ENCODE data around the gene ISOC2.

DNA sequence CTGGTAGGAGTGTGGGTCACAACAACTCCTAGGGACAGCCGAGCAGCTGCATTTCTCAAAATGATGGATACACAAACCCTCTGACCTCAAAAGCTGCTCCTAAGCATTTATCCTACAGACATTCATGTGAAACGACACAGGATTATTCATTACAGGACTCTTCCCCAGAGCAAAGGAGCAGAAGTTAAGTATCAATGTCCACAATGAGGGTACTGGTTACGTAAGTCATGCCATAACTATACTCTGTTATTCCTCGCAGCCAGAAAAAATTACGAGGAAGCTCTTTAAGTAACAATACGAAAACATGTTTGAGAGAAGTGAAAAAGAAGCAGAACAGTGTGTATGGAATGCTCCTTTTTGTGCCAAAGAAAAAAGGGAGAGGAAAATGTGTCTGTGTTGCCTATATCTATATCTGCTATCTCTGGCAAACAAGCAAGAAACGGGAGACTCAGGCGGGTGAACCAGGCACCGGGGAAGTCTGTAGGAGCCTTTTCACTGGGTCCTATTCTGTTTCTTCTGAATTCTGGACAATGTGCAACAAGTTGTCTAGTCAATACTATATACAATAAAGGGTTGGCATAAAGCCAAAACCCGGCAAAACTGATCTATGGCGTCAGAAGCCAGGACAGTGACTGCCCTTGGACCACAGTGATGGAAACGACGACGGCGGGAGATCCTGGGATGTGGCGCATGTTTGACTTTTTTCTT, 1.3 kb downstream of the ISOC2 start:
- TF ChIP-seq, protein P1, sequence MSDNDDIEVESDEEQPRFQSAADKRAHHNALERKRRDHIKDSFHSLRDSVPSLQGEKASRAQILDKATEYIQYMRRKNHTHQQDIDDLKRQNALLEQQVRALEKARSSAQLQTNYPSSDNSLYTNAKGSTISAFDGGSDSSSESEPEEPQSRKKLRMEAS (IDR thresholded peaks at IDR 0.05; ENCODE audit: insufficient read depth, insufficient read length) = no peak
- TF ChIP-seq, protein P2, sequence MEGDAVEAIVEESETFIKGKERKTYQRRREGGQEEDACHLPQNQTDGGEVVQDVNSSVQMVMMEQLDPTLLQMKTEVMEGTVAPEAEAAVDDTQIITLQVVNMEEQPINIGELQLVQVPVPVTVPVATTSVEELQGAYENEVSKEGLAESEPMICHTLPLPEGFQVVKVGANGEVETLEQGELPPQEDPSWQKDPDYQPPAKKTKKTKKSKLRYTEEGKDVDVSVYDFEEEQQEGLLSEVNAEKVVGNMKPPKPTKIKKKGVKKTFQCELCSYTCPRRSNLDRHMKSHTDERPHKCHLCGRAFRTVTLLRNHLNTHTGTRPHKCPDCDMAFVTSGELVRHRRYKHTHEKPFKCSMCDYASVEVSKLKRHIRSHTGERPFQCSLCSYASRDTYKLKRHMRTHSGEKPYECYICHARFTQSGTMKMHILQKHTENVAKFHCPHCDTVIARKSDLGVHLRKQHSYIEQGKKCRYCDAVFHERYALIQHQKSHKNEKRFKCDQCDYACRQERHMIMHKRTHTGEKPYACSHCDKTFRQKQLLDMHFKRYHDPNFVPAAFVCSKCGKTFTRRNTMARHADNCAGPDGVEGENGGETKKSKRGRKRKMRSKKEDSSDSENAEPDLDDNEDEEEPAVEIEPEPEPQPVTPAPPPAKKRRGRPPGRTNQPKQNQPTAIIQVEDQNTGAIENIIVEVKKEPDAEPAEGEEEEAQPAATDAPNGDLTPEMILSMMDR (IDR thresholded peaks at IDR 0.05; ENCODE audit: extremely low read depth in 1 of 2, insufficient read depth in 1 of 2, low read depth in 1 of 2, low read length in 2 of 2) = no peak
